Vagina (tissue), 2 donors: ENCODE measurements around the gene STK24.

Experiments
- CTCF ChIP-seq, 3 experiments: fragments of 450-650 bp in 2 of 3; fragments of 200-600 bp in 1 of 3; sonication (generic) in 1 of 3; IDR thresholded peaks; one replicate each; pipeline ENCODE4 v1.5.1; 2017 to 2019; ENCODE audit warnings: antibody characterized with exemption in 3 of 3, mild to moderate bottlenecking in 2 of 3, moderate library complexity in 2 of 3
- POLR2AphosphoS5 ChIP-seq, 2 donors: sonication (generic); formaldehyde crosslinking; IDR thresholded peaks; one replicate each; pipeline ENCODE4 v1.9.0; 2017; ENCODE audit warnings: antibody characterized with exemption in 2 of 2, mild to moderate bottlenecking in 2 of 2, low read depth in 1 of 2; ENCODE audit not compliant: insufficient read depth in 1 of 2

- TF ChIP-seq CTCF (IDR thresholded peaks at IDR 0.05) (no peak), POLR2AphosphoS5 (IDR thresholded peaks at IDR 0.05; ENCODE audit: insufficient read depth in 1 of 2, low read depth in 1 of 2) (no peak)
Observed at GRCh38 chr13:98599502-98600328, 22.8 kb upstream of the STK24 start.
